HT-29 (cell line): ENCODE results near the gene TMEM248. TPM values are rescaled to one million over a fixed set of nuclear protein-coding genes. Genes with fewer than 3 reads are reported as not detected.
A peak's percentile ranks its signal among the peaks of the same experiment; 100 is the strongest.
"Not testable (repeated sequence)": the region's sequence is repeated elsewhere in the genome, so short reads cannot be mapped to it uniquely, and the experiment has no call there.

ENCODE experiments used
- DNase-seq: peaks from one replicate; pipeline ENCODE4 v3.0.0-alpha.2; 2015; ENCODE audit warnings: low spot score
- total RNA-seq: library from RNA; depleted of rRNA; stranded (reverse); fragments of >200 nt; shearing (Covaris generic); gene quantifications from 2 replicates; pipeline ENCODE4 v1.2.3, GENCODE V29; 2014

TMEM248 gene
- total RNA-seq, 1 experiment from 2014 or later, result 104 TPM

DNA sequence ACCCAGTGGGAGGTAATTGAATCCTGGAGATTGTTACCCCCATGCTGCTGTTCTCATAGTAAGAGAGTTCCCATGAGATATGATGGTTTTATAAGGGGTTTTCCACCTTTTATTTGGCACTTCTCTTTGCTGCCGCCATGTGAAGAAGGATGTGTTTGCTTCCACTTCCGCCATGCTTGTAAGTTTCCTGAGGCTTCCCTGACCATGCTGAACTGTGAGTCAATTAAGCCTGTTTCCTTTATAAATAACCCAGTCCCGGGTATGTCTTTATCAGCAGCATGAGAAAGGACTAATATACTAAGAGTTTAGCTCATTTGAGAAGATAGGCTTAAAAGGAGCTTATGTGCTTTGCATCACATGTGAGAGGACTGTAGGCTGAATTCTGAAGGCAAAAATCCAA, 29.3 kb downstream of the TMEM248 start:
- DNase-seq, result no peak

- DNase-seq, result no peak
These were observed 29.7 kb downstream of the TMEM248 start for GRCh38 chr7:66950763-66951162.

GRCh38 chr7:66952343-66953043, 31.5 kb downstream of the TMEM248 start:
- no peak for DNase-seq

DNA sequence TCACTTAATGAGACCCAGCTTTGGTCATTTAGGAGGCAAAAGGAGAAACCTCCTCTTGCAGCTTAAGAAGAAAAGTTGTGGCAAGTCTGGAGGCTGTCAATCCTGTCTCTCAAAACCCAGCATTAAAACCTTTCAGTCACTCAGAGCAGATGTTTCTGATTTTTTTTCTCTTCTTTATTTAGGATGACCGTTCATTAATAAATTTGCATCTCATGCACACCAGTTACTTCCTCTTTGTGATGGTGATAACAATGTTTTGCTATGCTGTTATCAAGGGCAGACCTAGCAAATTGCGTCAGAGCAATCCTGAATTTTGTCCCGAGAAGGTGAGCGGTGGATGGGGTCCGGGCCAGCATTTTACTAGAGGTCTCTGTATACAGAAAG, 32.0 kb downstream of the TMEM248 start:
- DNase-seq, result no peak

GRCh38 chr7:66957595-66958290, 36.7 kb downstream of the TMEM248 start:
- no peak for DNase-seq

- peak; percentile 58 for DNase-seq
These were observed 37.7 kb downstream of the TMEM248 start for GRCh38 chr7:66958538-66959350.

DNA sequence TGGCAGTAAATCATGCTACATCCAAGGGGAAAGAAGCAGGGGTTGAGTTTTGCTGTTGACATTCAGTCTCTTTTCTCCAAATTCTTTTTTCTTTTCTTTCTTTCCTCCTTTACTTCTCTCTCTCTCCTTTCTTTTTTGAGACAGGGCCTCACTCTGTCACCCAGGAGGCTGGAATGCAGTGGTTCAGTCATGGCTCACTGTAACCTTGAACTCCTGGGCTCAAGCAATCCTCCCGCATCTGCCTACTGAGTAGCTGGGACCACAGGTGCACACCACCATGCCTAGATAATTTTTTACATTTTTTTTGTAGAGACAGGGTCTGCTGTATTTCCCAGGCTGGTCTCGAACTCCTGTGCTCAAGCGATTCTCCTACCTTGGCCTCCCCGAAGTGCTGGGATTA, 39.2 kb downstream of the TMEM248 start:
- DNase-seq, result no peak

DNA sequence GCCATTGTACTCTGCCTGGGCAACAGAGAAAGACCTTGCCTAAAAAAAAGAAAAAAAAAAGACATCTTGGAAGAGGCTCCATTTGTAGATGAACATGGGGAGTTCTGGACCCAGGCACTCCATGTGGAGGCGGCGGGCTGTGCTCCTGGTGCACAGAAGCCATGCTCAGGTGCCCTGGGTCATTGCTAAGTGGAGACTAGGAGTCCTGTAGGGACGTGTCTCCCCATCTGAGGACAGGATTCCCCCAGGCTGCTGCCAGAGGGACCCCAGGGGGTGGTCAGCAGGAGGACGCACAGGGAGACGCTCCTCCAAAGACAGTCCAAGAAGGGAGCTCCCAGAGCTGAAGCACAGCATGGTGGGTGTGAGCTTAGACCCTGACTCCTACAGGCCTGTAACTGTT, 40.1 kb downstream of the TMEM248 start:
- DNase-seq, result no peak

DNA sequence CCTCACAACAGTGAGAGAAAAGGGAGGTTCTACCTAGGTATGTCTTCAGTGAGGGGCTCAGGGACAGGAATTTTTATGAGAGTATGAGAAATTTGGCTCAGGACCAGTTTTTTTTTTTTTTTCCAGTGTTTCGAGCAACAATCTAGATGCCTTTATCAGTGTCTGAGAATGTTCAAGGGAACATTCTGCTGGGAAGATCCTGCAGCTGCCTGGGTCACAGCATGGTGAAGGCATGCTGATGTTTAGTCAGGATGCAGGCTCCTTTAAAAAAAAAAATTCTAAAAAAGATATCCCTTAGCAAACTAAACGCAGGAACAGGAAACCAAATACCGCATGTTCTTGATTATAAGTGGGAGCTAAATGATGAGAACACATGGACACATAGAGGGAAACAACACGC, 43.4 kb downstream of the TMEM248 start:
- no peak for DNase-seq

DNA sequence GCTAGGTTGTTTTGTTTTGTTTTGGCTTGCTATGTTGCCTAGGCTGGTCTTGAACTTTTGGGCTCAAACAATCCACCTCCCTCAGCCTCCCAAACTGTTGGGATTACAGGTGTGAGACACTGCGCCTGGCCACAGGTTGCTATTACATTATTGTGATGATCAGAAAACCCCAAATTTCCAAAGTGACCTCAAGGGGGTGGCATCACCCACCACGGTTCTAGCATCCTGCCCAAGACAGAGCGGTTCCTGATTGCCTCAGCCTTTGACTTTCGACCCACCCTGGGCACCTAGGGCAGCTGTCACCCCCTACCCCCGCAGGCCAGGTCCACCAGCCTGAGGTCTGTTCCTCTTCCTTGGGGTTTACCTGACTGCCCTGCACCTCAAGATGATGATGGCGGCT, 46.0 kb downstream of the TMEM248 start:
- DNase-seq, result no peak

GRCh38 chr7:66969001-66969400, 48.0 kb downstream of the TMEM248 start:
- DNase-seq, result not testable (repeated sequence)

- no peak for DNase-seq
These were observed 49.3 kb downstream of the TMEM248 start for GRCh38 chr7:66970310-66970709.

- no peak for DNase-seq
These were observed 54.1 kb downstream of the TMEM248 start for GRCh38 chr7:66974986-66975590.

DNA sequence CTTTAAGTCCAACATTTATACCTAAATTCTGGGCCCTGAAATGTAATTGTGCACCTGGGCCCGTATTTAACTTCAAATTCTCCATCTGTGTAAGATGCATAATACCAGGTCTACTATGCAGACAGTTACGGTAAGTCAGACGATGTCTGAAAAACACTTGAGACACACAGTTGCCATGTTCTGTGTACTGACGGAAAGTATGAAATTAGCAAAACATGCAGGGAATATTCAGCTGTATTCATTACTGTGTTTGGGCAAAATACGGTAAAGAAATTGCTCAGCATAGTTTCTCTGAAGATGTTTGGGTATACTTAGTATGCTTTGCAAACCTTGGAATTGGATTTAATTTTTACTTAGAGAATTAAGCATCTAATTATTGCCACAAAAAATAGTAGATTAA, 57.3 kb downstream of the TMEM248 start:
- not testable (repeated sequence) for DNase-seq

- DNase-seq, result not testable (repeated sequence)
These were observed 58.0 kb downstream of the TMEM248 start for GRCh38 chr7:66979013-66979412.

DNA sequence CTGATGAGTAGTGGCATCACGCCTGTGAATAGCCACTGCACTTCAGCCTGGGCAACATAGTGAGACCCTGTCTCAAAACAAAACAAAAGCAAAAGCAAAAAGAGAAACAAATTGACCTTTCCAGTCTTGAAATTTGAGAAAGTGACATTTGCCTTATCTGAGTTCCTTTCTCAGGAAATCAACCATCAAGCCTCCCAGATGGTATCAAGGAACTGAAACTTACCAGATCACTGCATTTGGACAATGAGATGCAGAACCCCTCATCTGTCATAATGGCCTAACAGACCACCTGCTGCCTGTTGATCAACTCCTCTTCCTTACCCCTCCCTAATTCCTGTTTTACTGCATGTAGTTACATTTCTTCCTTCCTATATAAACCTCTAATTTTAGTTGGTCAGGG, 59.3 kb downstream of the TMEM248 start:
- not testable (repeated sequence) for DNase-seq

DNA sequence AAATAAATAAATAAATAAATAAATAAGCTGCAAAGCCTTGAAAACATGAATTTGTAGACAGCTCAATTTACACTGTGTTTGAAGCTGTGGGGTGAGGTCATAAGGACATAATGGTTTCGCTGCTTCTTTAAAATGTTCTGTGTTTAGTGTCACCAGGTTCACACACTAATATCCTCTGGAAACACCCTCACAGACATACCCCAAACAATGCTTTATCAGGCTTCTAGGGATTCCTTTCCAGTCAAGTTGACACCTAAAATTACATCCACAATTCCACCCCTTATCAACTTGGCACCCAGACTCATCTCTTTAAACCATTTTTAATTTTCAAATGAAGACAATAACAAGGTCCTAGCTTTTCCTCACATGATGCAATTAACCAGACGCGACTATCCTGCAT, 68.5 kb downstream of the TMEM248 start:
- DNase-seq, result not testable (repeated sequence)

GRCh38 chr7:66994051-66994450, 73.0 kb downstream of the TMEM248 start:
- not testable (repeated sequence) for DNase-seq

DNA sequence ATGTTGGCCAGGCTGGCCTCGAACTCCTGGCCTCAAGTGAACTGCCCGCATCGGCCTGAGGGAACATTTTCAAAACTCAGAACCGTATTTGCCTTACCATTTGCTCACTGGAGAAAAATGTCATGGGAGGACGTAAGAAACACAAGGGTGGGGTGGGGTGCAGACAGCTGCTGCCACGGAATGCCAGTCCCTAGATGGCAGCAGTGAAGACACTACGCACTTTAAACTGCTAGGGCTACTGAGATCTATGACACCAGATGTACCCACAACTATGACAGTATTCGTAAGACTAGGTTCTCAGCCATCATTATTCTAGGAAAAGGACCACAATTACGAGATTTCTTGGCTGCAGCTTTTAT, 73.6 kb downstream of the TMEM248 start:
- peak; percentile 82 for DNase-seq

DNA sequence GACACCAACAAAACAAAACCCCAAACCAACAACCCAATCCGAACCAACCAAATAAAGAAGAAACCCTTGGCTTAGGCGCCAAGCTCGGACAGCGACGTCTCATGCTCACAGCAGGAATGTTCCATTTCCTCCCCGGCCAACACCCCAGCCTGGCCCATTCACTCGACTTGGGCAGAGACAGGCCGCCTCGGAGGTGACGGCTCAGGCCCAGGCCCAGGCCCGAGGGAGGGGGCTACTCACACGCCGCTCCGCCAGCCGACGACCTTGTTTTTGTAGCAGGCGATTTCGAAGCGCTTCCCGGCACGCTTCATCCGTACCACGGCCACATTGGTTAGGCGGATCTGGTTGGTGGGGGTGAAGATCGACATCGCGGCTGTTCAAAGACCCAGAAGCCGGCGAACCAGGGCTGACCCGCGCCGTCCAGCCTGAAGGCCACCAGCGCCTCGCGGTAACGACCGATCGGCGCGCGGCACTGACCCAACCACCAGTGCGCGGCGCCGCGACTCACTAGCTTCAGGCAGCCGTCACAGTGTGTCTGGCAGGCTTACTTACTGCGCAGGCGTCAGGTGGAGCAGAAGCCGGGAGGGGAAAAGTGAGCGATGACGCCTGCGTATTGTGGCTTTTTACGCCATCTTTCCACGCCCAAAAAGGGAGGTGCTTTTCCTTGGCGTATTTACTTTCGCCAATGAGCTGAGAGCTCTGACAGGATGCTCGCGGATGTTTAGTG, 74.2 kb downstream of the TMEM248 start, which contains the start of gene SBDS:
SBDS (minus strand) TSS at position 537 of the 727 bp plus-strand sequence; CDS start at position 368, 169 bp downstream.
- peak; percentile 100 for DNase-seq
